A549 (cell line): ENCODE results near the gene CCL1. TPM values are rescaled to one million over a fixed set of nuclear protein-coding genes. Genes with fewer than 3 reads are reported as not detected.

Source experiments
- ATAC-seq, 2 experiments: fragments of 200-7000 bp in 1 of 2; fragments of >200 bp in 1 of 2; cut with Nextera tagmentation in 1 of 2; cut with Tn5 transposase in 1 of 2; 3 replicates each; pipeline versions ENCODE4 v1.8.0 to v1.9.1; 2018 to 2020; ENCODE audit warnings: mild to moderate bottlenecking in 1 of 2, moderate library complexity in 1 of 2
- CTCF ChIA-PET: fragments of 300-600 bp; sonication (Branson Sonifier 250); formaldehyde crosslinking; extraction: SDS; loops from one replicate; lab custom pipeline; 2021; ENCODE audit warnings: antibody characterized with exemption, inconsistent platforms; lab: Yijun Ruan, JAX
- POLR2A ChIA-PET: fragments of 350-600 bp; formaldehyde crosslinking; extraction: SDS; loops from one replicate; lab custom pipeline; 2021; ENCODE audit warnings: antibody characterized with exemption, inconsistent platforms; lab: Yijun Ruan, JAX
- DNase-seq, 2 experiments: peaks; one replicate each; pipeline versions ENCODE4 v3.0.0 to v3.0.0-alpha.2; 2011 to 2016; ENCODE audit warnings: low read depth in 1 of 2, low spot score in 1 of 2
- FAIRE-seq: peaks from 2 replicates; lab custom pipeline; 2011; peaks lifted over from hg19 to GRCh38; lab: Jason Lieb, UNC
- H3K27ac ChIP-seq, 2 experiments: fragments of >200 bp; sonication (Bioruptor Twin); formaldehyde crosslinking; 3 replicates each; pipeline ENCODE4 v1.5.1; 2016 to 2017
- H3K4me1 ChIP-seq: fragments of >200 bp; sonication (Bioruptor Twin); formaldehyde crosslinking; 3 replicates; pipeline ENCODE4 v1.6.1; 2016
- H3K4me2 ChIP-seq: fragments of >200 bp; sonication (Bioruptor Twin); formaldehyde crosslinking; 3 replicates; pipeline ENCODE4 v1.6.1; 2016
- H3K4me3 ChIP-seq: fragments of >200 bp; sonication (Bioruptor Twin); formaldehyde crosslinking; 3 replicates; pipeline ENCODE4 v1.5.1; 2016
- H3K9me3 ChIP-seq: fragments of >200 bp; sonication (Bioruptor Twin); formaldehyde crosslinking; 3 replicates; pipeline ENCODE4 v1.6.1; 2016
- BHLHE40 ChIP-seq: IDR thresholded peaks from 2 replicates; pipeline ENCODE4 v1.6.1; 2012; ENCODE audit warnings: low read depth, low read length, inconsistent platforms
- CHD4 ChIP-seq: fragments of 200-600 bp; sonication (generic); IDR thresholded peaks from 2 replicates; pipeline ENCODE4 v1.6.1; 2016; ENCODE audit warnings: antibody characterized with exemption, mild to moderate bottlenecking, borderline replicate concordance
- E2F6 ChIP-seq: IDR thresholded peaks from 2 replicates; pipeline ENCODE4 v1.6.1; 2012; ENCODE audit warnings: low read depth, borderline replicate concordance
- ELK1 ChIP-seq: fragments of 150-350 bp; IDR thresholded peaks from 2 replicates; pipeline ENCODE4 v1.6.1; 2014; ENCODE audit warnings: low read depth, mild to moderate bottlenecking, low read length
- ESRRA ChIP-seq: fragments of 150-350 bp; IDR thresholded peaks from 2 replicates; pipeline ENCODE4 v1.6.1; 2014; ENCODE audit warnings: mild to moderate bottlenecking, low read length, borderline replicate concordance
- FOSL2 ChIP-seq, 2 experiments: fragments of 450-650 bp in 1 of 2; fragments of >200 bp in 1 of 2; sonication (Bioruptor Twin) in 1 of 2; formaldehyde crosslinking; IDR thresholded peaks; 2 replicates each; pipeline versions ENCODE4 v1.5.0 to v1.6.1; 2016 to 2020; ENCODE audit warnings: mild to moderate bottlenecking in 1 of 2, moderate library complexity in 1 of 2
- FOXS1 ChIP-seq: fragments of 250-450 bp; sonication (Bioruptor Pico); IDR thresholded peaks from 2 replicates; pipeline ENCODE4 v1.5.0; 2020; ENCODE audit warnings: mild to moderate bottlenecking, moderate library complexity
- GATA3 ChIP-seq: IDR thresholded peaks from 2 replicates; pipeline ENCODE4 v1.6.1; 2012; ENCODE audit warnings: borderline replicate concordance
- HMGXB4 ChIP-seq: fragments of 250-450 bp; sonication (Bioruptor Pico); IDR thresholded peaks from 2 replicates; pipeline ENCODE4 v1.5.0; 2021; ENCODE audit warnings: mild to moderate bottlenecking, moderate library complexity, borderline replicate concordance
- HOXB13 ChIP-seq: fragments of 250-450 bp; sonication (Bioruptor Pico); IDR thresholded peaks from 2 replicates; pipeline ENCODE4 v1.5.0; 2020; ENCODE audit warnings: low read depth, mild to moderate bottlenecking, moderate library complexity
- JUN ChIP-seq, 2 experiments: fragments of >200 bp; sonication (Bioruptor Twin); formaldehyde crosslinking; IDR thresholded peaks; 2 replicates in 1 of 2; 3 replicates in 1 of 2; pipeline ENCODE4 v1.6.1; 2016 to 2017
- KDM1A ChIP-seq: fragments of 200-600 bp; sonication (generic); IDR thresholded peaks from 2 replicates; pipeline ENCODE4 v1.6.1; 2016; ENCODE audit warnings: low read depth, mild to moderate bottlenecking
- KDM5A ChIP-seq: fragments of 200-600 bp; sonication (generic); IDR thresholded peaks from 2 replicates; pipeline ENCODE4 v1.6.1; 2016; ENCODE audit warnings: antibody characterized with exemption, mild to moderate bottlenecking
- MAZ ChIP-seq: fragments of 150-350 bp; IDR thresholded peaks from 2 replicates; pipeline ENCODE4 v1.6.1; 2014; ENCODE audit warnings: antibody characterized with exemption, low read depth, low read length, borderline replicate concordance
- NFE2L2 ChIP-seq: fragments of 150-350 bp; conservative IDR thresholded peaks from 2 replicates; pipeline ENCODE4 v1.6.1; 2014; ENCODE audit warnings: low read length
- NR3C1 ChIP-seq: fragments of >200 bp; sonication (Bioruptor Twin); formaldehyde crosslinking; IDR thresholded peaks from 3 replicates; pipeline ENCODE4 v1.6.1; 2017
- RAD21 ChIP-seq, 2 experiments: fragments of >200 bp in 1 of 2; sonication (Bioruptor Twin) in 1 of 2; formaldehyde crosslinking in 1 of 2; IDR thresholded peaks in 1 of 2; conservative IDR thresholded peaks in 1 of 2; 2 replicates in 1 of 2; 3 replicates in 1 of 2; pipeline ENCODE4 v1.6.1; 2012 to 2018; ENCODE audit warnings: inconsistent platforms in 1 of 2
- REST ChIP-seq: fragments of 200-600 bp; sonication (generic); IDR thresholded peaks from 2 replicates; pipeline ENCODE4 v1.6.1; 2016; ENCODE audit warnings: antibody characterized with exemption, mild to moderate bottlenecking, moderate library complexity
- RFX5 ChIP-seq: fragments of 450-650 bp; IDR thresholded peaks from 2 replicates; pipeline ENCODE4 v1.7.1; 2014; ENCODE audit warnings: antibody characterized with exemption, mild to moderate bottlenecking, moderate library complexity
- SMC3 ChIP-seq: fragments of >200 bp; sonication (Bioruptor Twin); formaldehyde crosslinking; IDR thresholded peaks from 3 replicates; pipeline ENCODE4 v1.6.1; 2018; ENCODE audit warnings: inconsistent platforms
- SREBF2 ChIP-seq: fragments of 450-650 bp; IDR thresholded peaks from 2 replicates; pipeline ENCODE4 v1.6.1; 2014; ENCODE audit warnings: mild to moderate bottlenecking, moderate library complexity
- TFCP2L1 ChIP-seq: fragments of 250-450 bp; sonication (Bioruptor Pico); IDR thresholded peaks from 2 replicates; pipeline ENCODE4 v1.5.0; 2021; ENCODE audit warnings: mild to moderate bottlenecking
- ZC3H11A ChIP-seq: fragments of 450-650 bp; IDR thresholded peaks from 2 replicates; pipeline ENCODE4 v1.6.1; 2014; ENCODE audit warnings: antibody characterized with exemption, mild to moderate bottlenecking
- ZSCAN20 ChIP-seq: fragments of 250-450 bp; sonication (Bioruptor Pico); IDR thresholded peaks from 2 replicates; pipeline ENCODE4 v1.8.0; 2022; ENCODE audit warnings: mild to moderate bottlenecking, moderate library complexity
- WGBS: methylation state at CpG from one replicate; pipeline ENCODE4 v1.1.6; 2017; ENCODE audit errors: missing lambda C conversion rate; 5-methylcytosine and 5-hydroxymethylcytosine counted together
- polyA plus RNA-seq, 4 experiments: library from polyadenylated mRNA; depleted of rRNA in 3 of 4; stranded (reverse); fragments of >200 nt; fragmentation: RNase III in 1 of 4; extraction: RNeasy Plus Mini Kit Qiagen cat#74134 plus additional on column Dnase treatment in 1 of 4; gene quantifications; 2 replicates in 3 of 4; 3 replicates in 1 of 4; pipeline ENCODE4 v1.2.3, GENCODE V29; 2011 to 2017
- TF ChIP-seq, protein P1 (sequence below): IDR thresholded peaks from 2 replicates; pipeline ENCODE4 v1.6.1; 2012
- TF ChIP-seq, protein P2 (sequence below): fragments of 450-650 bp; IDR thresholded peaks from 2 replicates; pipeline ENCODE4 v1.6.1; 2014; ENCODE audit warnings: antibody characterized with exemption
- TF ChIP-seq, protein P3 (sequence below): fragments of 250-450 bp; sonication (Bioruptor Pico); IDR thresholded peaks from 2 replicates; pipeline ENCODE4 v1.5.0; 2020; ENCODE audit warnings: low read depth, mild to moderate bottlenecking, moderate library complexity

CCL1 gene
- polyA plus RNA-seq, 2 of the 4 experiments (the other 2 are of a cell fraction), result not detected

- CTCF ChIA-PET, result interaction anchor here (1.2 to 18.3 kb wide), 2 partner anchors 11 to 163 kb away, joined by 3 to 571 read pairs; no protein-coding TSS in a partner anchor
- no peak for ATAC-seq
- no peak overlapping the region for H3K4me3 ChIP-seq
- no peak for FAIRE-seq
- TF ChIP-seq CHD4 (no peak), NFE2L2 (no peak), ESRRA (no peak), HMGXB4 (CRISPR knock-in tag) (no peak), KDM5A (no peak), GATA3 (no peak), ELK1 (no peak), JUN (IDR thresholded peaks at IDR 0.05) (no peak), NR3C1 (no peak), ZC3H11A (no peak), BHLHE40 (no peak), RAD21 (conservative IDR thresholded peaks at IDR 0.05 in 1 of 2, IDR thresholded peaks at IDR 0.05 in 1 of 2) (no peak), E2F6 (no peak), HOXB13 (CRISPR knock-in tag) (no peak), ZSCAN20 (CRISPR knock-in tag) (no peak), FOXS1 (CRISPR knock-in tag) (no peak), RFX5 (no peak), MAZ (no peak)
- TF ChIP-seq, protein P1, sequence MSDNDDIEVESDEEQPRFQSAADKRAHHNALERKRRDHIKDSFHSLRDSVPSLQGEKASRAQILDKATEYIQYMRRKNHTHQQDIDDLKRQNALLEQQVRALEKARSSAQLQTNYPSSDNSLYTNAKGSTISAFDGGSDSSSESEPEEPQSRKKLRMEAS, result no peak
- TF ChIP-seq, protein P2, sequence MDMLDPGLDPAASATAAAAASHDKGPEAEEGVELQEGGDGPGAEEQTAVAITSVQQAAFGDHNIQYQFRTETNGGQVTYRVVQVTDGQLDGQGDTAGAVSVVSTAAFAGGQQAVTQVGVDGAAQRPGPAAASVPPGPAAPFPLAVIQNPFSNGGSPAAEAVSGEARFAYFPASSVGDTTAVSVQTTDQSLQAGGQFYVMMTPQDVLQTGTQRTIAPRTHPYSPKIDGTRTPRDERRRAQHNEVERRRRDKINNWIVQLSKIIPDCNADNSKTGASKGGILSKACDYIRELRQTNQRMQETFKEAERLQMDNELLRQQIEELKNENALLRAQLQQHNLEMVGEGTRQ, result no peak
- no peak for DNase-seq
- POLR2A ChIA-PET, result no interaction called here
- H3K27ac ChIP-seq, result no peak overlapping the region
- H3K4me1 ChIP-seq, result no peaks in the 10 kb centered on the region
- H3K4me2 ChIP-seq, result no peak overlapping the region
- WGBS, result 46% methylated on average over 2 of the region's 2 CpGs
- no peaks in the 10 kb centered on the region for H3K9me3 ChIP-seq
These were observed 2.3 kb upstream of the CCL1 start for GRCh38 chr17:34365340-34365739.

GRCh38 chr17:34364751-34365150 is 1.7 kb upstream of the CCL1 start:
- no peaks in the 10 kb centered on the region for H3K4me1 ChIP-seq
- no peak overlapping the region for H3K4me2 ChIP-seq
- H3K27ac ChIP-seq, result no peak overlapping the region
- DNase-seq, result no peak
- ATAC-seq, result no peak
- H3K4me3 ChIP-seq, result no peak overlapping the region
- WGBS, result 0% methylated on average over 2 of the region's 2 CpGs
- CTCF ChIA-PET, result interaction anchor here (1.0 to 18.3 kb wide), 4 partner anchors 9 to 173 kb away, joined by 3 to 571 read pairs (median 3); no protein-coding TSS in a partner anchor
- no peak for FAIRE-seq
- no peaks in the 10 kb centered on the region for H3K9me3 ChIP-seq
- POLR2A ChIA-PET, result no interaction called here
- no peak for TF ChIP-seq SMC3
- no peak for TF ChIP-seq KDM1A
- no peak for TF ChIP-seq FOSL2 (IDR thresholded peaks at IDR 0.05)
- no peak for TF ChIP-seq FOSL2 (CRISPR knock-in tag; IDR thresholded peaks at IDR 0.05)
- TF ChIP-seq TFCP2L1 (CRISPR knock-in tag), result no peak
- TF ChIP-seq SREBF2, result no peak
- TF ChIP-seq NR3C1, result no peak
- TF ChIP-seq, protein P3, sequence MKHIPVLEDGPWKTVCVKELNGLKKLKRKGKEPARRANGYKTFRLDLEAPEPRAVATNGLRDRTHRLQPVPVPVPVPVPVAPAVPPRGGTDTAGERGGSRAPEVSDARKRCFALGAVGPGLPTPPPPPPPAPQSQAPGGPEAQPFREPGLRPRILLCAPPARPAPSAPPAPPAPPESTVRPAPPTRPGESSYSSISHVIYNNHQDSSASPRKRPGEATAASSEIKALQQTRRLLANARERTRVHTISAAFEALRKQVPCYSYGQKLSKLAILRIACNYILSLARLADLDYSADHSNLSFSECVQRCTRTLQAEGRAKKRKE (CRISPR knock-in tag), result no peak
- TF ChIP-seq REST, result no peak
- no peak for TF ChIP-seq ELK1
